Fibroblast of mammary gland (primary cell): ENCODE data around the gene TECPR1.

Experiments used
- DNase-seq: peaks from one replicate; pipeline ENCODE4 v3.0.0-alpha.2; 2010; ENCODE audit warnings: low read depth
- H3K4me3 ChIP-seq: 2 replicates; pipeline ENCODE4 v1.5.1; 2011; ENCODE audit warnings: low read depth, mild to moderate bottlenecking, low read length, moderate library complexity; ENCODE audit not compliant: control insufficient read depth
- TF ChIP-seq, protein P1 (sequence below): conservative IDR thresholded peaks from 2 replicates; pipeline ENCODE4 v1.5.1; 2011; ENCODE audit warnings: low read depth, low read length, inconsistent platforms; ENCODE audit not compliant: control insufficient read depth, insufficient read depth

Gene TECPR1

DNA sequence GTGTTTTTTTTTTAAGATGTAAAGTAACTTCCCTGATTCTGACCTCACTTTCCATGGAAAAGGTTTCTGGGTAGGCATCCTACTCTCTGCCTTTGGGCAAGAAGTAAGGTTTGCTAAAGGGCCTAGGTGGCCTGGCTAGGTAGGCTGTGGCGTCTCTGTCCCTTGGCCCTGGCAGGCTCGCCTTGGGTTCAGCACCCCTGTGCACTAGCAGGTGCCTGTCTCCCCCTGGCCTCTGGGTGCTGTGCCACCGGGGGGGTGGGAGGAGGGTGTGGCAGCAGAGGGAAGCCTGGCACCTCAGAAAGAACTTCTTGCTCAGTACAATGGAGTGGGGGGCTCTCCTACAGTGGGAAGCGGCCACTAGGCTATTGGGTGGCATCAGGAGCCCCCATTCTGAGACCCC lies 14.0 kb downstream of the TECPR1 start:
- TF ChIP-seq, protein P1, sequence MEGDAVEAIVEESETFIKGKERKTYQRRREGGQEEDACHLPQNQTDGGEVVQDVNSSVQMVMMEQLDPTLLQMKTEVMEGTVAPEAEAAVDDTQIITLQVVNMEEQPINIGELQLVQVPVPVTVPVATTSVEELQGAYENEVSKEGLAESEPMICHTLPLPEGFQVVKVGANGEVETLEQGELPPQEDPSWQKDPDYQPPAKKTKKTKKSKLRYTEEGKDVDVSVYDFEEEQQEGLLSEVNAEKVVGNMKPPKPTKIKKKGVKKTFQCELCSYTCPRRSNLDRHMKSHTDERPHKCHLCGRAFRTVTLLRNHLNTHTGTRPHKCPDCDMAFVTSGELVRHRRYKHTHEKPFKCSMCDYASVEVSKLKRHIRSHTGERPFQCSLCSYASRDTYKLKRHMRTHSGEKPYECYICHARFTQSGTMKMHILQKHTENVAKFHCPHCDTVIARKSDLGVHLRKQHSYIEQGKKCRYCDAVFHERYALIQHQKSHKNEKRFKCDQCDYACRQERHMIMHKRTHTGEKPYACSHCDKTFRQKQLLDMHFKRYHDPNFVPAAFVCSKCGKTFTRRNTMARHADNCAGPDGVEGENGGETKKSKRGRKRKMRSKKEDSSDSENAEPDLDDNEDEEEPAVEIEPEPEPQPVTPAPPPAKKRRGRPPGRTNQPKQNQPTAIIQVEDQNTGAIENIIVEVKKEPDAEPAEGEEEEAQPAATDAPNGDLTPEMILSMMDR, result no peak
- H3K4me3 ChIP-seq, result no peak overlapping the region
- no peak for DNase-seq

DNA sequence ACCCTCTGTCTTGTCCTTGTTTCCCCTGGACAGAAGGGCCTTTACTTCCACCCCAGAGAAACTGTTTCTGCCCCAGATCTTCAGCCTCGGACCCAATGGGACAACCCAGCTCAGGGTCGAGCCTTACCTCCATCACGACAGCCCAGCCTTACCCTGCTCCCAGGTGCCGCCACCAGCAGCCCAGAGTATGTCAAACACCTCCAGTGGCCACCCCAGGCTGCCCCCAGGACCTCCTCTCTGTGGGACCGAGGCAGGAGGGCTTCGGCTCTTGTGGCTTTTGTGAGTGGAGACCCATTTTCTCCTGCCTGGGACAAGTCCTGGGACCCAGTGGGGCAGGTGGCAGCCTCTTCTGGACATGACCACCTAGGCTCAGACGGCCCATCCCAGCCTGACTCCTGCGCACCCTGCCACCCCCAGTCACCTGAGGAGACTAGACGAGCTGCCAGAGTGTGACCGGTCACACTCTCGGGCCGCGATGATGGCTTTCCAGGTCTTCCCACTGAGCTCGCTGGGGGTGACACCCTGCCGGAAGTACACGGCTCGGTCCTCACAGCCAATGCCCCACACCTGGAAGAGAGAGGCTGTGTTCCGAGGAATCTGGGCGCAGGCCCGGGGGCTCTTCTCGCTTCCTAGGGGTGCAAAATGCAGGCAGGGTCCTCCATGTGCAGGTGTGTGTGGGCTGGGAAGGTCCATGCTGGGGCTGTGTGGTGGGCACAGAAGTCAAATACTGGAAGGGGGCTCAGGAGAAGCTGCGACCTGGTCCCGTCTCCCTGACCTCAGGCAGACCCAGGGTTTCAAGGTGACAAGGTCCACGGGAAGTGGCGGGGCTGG lies 15.5 kb downstream of the TECPR1 start:
- TF ChIP-seq, protein P1, result no peak
- no peak for DNase-seq
- no peak overlapping the region for H3K4me3 ChIP-seq

DNA sequence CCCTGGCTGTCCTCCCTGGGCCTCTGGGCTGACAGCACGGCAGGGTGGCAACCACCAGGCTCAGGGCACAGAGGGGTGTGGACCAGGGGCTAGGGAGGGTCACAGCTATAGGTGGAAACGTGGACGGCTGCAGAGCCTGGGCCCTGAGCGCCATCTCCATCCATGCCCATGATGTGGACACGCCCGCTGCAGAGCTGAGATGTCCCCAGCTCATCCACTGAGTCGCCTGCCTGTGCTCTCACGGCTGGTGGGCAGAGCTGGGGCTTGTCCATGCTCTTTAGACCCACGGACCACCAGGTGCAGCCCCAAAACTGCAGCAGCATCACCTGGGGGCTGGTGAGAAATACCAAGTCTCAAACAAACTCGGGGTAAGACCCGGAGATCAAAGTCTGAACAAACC lies 16.1 kb downstream of the TECPR1 start:
- TF ChIP-seq, protein P1, result no peak

DNA sequence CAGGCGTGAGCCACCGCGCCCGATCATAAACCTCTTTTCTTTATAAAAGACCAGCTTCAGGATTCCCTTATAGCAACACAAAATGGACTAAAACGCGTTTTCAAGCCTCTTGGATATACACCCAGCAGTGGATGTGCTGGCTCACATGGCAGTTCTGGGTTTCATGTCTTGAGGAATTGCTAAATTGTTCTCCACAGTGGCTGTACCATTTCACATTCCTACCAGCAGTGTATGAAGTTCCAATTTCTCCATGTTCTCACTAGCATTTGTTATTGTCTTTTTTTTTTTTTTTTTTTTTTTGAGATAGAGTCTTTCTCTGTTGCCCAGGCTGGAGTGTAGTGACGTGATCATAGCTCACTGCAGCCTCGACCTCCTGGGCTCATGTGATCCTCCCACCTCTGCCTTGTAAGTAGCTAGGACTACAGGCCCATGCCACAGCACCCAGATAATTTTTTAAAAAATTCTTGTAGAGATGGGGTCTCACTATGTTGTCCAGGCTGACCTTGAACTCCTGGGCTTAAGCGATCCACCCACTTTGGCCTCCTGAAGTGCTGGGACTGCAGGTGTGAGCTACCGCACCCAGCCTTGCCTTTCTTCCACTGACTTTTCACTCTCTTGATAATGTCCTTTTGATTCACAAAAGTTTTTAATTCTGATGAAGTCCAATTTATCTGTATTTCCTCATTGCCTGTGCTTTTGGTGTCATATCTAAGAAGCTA lies 17.4 kb downstream of the TECPR1 start:
- TF ChIP-seq, protein P1, result peak; percentile 2
- no peak for DNase-seq
- no peak overlapping the region for H3K4me3 ChIP-seq

More for the DNA sequence above, 16.1 kb downstream of the TECPR1 start:
- H3K4me3 ChIP-seq, result no peak overlapping the region
- DNase-seq, result no peak

DNA sequence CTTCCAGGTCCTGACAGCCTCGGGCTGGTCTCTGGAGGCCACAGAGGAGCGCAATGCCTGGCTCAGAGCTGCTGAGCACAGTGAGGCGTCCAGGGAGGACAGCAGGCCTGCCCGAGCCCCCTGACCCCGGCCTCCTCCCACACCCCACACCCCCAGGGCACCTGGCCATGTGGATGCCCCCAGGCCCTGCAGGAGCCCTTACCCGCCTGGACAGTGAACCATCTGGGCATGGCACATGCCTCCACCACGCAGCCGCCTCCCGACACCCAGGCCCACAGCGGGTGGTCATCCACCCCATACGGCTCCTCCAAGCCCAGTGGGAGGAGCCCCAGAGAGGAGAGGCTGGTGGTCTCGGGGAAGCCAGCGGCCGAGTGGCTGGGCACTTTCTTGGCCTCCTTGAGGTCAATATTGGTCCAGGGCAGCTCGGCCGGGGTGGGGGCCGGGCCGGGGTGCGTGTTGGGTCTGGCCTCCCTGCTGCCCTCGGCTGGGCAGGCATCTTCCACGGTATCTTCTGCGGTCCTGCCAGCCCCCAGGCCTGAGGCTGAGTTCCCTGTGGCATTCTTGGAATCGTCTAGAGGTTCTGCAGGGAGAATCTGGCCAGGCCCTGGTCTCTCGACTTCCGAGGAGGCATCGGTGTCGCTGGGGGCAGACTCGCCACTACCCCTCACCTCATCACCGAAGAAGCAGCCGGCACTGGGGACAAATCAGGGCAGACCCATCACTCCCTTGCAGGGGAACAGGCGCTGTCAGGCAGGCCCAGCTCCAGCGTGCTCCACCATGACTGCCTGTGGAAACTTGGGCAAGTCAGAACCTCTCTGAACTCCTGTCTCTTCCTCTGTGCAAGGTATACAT lies 18.6 kb downstream of the TECPR1 start:
- DNase-seq, result no peak
- TF ChIP-seq, protein P1, result no peak
- no peak overlapping the region for H3K4me3 ChIP-seq

DNA sequence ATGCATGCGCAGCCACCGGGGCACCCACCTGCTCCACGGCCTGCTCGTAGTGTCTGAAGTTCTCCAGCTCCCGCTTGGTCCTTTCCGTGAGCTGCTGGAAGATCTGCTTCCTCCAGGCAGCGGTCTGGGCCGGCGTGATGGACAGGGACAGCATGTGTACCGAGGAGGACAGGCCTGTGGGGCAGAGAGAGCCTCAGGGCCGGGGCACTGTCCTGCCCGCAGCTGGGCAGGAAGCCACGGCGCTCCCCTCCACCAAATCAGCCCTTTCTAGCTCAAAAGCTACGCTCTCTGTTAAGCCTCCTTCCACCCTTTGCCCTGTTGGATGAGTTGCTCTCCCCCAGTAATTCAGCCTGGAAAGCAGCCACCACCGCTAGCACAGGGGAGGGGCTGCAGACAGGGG lies 19.2 kb downstream of the TECPR1 start:
- TF ChIP-seq, protein P1, result no peak
- no peak overlapping the region for H3K4me3 ChIP-seq
- DNase-seq, result no peak
